ENCODE data around the gene SH3TC2.

GRCh38 chr5:148968311-148968710 is 94.6 kb downstream of the SH3TC2 start:
- TF ChIP-seq POLR2AphosphoS5 (IDR thresholded peaks at IDR 0.05; ENCODE audit: borderline replicate concordance, low read depth, low read length) (no peak), EZH2 (IDR thresholded peaks at IDR 0.05) (no peak)
